Lower leg skin (tissue), 3 donors: ENCODE measurements around the gene KDM8.

ENCODE experiments used
- CTCF ChIP-seq, 3 donors: fragments of 450-650 bp; IDR thresholded peaks; one replicate each; pipeline ENCODE4 v1.5.1; 2016; ENCODE audit warnings: antibody characterized with exemption in 3 of 3, mild to moderate bottlenecking in 3 of 3, moderate library complexity in 2 of 3
- POLR2A ChIP-seq, 2 donors: fragments of 450-650 bp; IDR thresholded peaks; one replicate each; pipeline ENCODE4 v1.6.1; 2016 to 2017; ENCODE audit warnings: antibody characterized with exemption in 2 of 2, mild to moderate bottlenecking in 1 of 2, moderate library complexity in 1 of 2

- no peak for TF ChIP-seq CTCF (IDR thresholded peaks at IDR 0.05)
- TF ChIP-seq POLR2A (IDR thresholded peaks at IDR 0.05), result no peak
These were observed 12.9 kb upstream of the KDM8 start for GRCh38 chr16:27190316-27190871.
